HG03342 (cell line): ENCODE results near the gene PIK3AP1.

ENCODE experiments used
- ATAC-seq: cut with Tn5 transposase; IDR thresholded peaks from one replicate; pipeline ENCODE4 v1.9.1; 2021; ENCODE audit warnings: mild to moderate bottlenecking, moderate library complexity; ENCODE audit not compliant: unreplicated experiment

The PIK3AP1 gene

GRCh38 chr10:96616961-96617360 lies 103.4 kb downstream of the PIK3AP1 start:
- ATAC-seq: no peak

- no peak for ATAC-seq
Observed at GRCh38 chr10:96614515-96614914, 105.8 kb downstream of the PIK3AP1 start.

GRCh38 chr10:96613576-96613975 lies 106.7 kb downstream of the PIK3AP1 start:
- no peak for ATAC-seq

- ATAC-seq: no peak
Observed at GRCh38 chr10:96612055-96612830, 108.1 kb downstream of the PIK3AP1 start.

GRCh38 chr10:96610817-96611216 lies 109.5 kb downstream of the PIK3AP1 start:
- ATAC-seq: no peak

- no peak for ATAC-seq
Observed at GRCh38 chr10:96609510-96609909, 110.8 kb downstream of the PIK3AP1 start.

GRCh38 chr10:96608805-96609204 lies 111.5 kb downstream of the PIK3AP1 start:
- no peak for ATAC-seq

DNA sequence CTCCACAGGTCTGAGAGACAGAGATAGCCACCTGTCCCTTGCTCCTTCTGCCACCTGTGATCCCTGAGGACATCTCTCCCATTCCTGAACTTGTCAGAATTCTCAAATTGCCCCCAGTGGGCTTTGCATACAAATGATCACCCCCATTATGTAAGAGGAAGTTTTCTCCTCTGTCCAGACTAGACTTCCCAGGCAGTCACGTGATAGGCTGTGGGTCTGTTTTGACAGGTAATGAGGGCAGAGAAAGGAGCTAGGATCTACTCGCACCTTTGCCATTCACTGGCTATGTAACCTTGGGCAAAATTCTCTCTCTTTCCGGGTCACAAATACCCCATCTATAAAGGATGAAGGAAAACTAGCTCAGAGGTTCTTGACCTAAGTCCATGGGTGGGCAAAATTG lies 112.1 kb downstream of the PIK3AP1 start:
- no peak for ATAC-seq

GRCh38 chr10:96606946-96607345 lies 113.4 kb downstream of the PIK3AP1 start:
- ATAC-seq: no peak

GRCh38 chr10:96606216-96606615 lies 114.1 kb downstream of the PIK3AP1 start:
- no peak for ATAC-seq

- ATAC-seq: no peak
Observed at GRCh38 chr10:96600337-96600736, 120.0 kb downstream of the PIK3AP1 start.

DNA sequence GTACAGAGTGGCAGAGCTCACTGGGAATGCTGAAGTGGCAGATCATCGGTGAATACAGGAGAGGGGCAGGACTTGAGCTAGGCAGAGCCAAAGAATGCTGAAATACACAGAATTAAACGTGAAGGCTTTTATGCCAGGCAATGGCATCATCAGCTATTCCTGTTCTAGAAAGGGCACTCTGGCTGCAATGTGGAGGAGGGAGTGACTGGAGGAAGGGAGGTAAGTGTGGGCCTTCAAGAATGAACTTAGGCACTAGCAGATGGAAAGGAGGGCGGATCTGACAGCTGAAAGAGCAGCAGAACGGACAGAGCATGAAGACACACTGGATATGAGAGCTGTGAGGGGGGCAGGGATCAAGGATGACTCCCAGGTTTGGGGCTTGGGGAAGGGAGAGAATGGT lies 121.5 kb downstream of the PIK3AP1 start:
- ATAC-seq: no peak

- ATAC-seq: no peak
Observed at GRCh38 chr10:96596422-96597407, 123.6 kb downstream of the PIK3AP1 start.

DNA sequence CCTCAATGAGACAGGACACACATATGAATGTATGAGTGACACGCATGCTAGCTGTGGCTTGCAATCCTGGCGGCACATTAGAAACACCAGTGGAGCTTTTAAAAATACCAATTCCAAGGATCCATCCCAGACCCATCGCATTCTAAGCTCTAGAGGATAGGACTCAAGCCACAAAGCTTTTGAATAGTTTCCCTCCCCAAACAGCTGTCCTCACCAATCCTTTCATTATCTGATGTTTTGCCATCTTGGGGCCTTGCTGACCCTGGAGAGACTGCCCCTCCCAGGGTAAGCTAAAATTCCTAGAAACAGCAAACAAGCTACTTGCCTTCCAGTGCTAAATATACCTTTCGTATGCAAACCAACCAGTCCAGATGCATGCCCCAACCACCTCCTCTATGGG lies 124.6 kb downstream of the PIK3AP1 start:
- no peak for ATAC-seq

DNA sequence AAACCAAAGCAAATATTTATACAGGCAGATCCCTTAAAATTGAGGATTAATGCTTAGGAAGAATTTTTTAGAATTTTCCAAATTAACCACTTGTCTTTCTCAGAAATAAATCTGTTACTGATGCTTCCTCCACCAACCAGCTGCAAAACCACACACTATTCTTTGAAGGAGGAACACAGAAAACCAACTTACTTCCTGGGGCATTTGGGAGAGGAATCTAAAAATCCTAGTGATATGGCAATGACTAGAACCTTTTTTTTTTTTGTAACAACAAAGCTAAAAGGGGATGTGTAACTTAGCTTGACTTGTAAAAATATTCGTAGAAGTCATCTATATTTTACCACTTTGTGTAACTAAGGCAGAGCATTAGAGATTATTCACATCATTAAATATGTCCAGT lies 128.4 kb downstream of the PIK3AP1 start:
- ATAC-seq: no peak

DNA sequence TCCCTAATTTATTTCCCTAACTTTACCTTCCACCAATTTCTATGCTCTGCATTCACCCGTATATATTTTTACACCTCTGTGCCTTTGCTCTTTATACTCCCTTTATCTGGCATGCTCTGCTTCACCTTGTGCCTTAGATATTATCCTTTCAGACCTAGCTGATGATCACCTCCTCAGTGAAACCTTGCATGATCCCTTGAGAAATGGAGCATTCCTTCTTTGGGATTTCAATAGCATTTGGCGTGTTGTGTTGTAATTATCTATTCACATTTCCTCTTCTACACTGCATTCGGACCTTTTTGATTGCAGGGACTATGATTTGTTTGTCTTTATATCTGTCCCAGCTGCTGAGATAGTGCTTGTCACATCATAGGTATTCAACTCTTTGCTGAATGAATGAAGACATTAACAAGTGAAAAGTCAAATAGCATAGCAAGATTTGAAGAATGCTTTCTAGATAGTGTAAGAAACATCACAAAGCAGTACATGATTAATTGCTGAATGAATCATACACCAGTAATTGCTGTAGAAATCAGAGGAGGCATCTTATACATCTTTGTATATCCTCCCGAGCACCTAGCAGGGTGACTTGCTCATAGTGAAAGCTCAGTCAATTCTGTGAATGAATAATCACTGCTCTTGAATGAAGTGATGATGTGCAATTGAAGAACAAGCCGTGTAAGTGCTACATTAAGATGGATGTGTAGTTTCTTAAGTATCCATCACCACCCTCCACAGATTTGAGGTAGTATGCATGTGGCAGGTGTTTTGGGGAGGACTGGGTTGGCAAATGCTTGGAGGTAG lies 131.5 kb downstream of the PIK3AP1 start:
- peak; percentile 39 for ATAC-seq

GRCh38 chr10:96588060-96588554 lies 132.2 kb downstream of the PIK3AP1 start:
- no peak for ATAC-seq

- ATAC-seq: no peak
Observed at GRCh38 chr10:96587264-96588059, 132.9 kb downstream of the PIK3AP1 start.

GRCh38 chr10:96586419-96587263 lies 133.7 kb downstream of the PIK3AP1 start, which contains the start of gene TM9SF3:
Gene TM9SF3 (minus strand): TSS chr10:96587012. CDS start chr10:96586835, 177 bp downstream.
- ATAC-seq: peak; percentile 72
